Skin epidermis (tissue), 12 donors: ENCODE data around the gene CRY2.

ENCODE experiments used
- H3K27ac ChIP-seq, 21 experiments: fragments of 200-600 bp; sonication (generic) in 11 of 21; one replicate each; pipeline ENCODE4 v1.5.0; 2020; ENCODE audit warnings: mild to moderate bottlenecking in 3 of 21, inconsistent platforms in 2 of 21, moderate library complexity in 2 of 21
- H3K4me3 ChIP-seq, 7 experiments: fragments of 200-600 bp; sonication (generic) in 2 of 7; one replicate each; pipeline ENCODE4 v1.5.0; 2020; ENCODE audit warnings: inconsistent platforms in 2 of 7, mild to moderate bottlenecking in 2 of 7, moderate library complexity in 1 of 7

CRY2 gene

GRCh38 chr11:45864041-45864440 lies 16.8 kb downstream of the CRY2 start:
- no peak overlapping the region for H3K27ac ChIP-seq
- H3K4me3 ChIP-seq = no peak overlapping the region

GRCh38 chr11:45869551-45869950 lies 22.3 kb downstream of the CRY2 start:
- Histone ChIP-seq H3K4me3 (no peak overlapping the region), H3K27ac (no peak overlapping the region)

GRCh38 chr11:45870706-45871105 lies 23.4 kb downstream of the CRY2 start:
- peak overlapping the region in 1 of 21 experiments; percentile 26 for H3K27ac ChIP-seq
- H3K4me3 ChIP-seq = no peak overlapping the region

- no peak overlapping the region for H3K4me3 ChIP-seq
- no peak overlapping the region for H3K27ac ChIP-seq
Observed at GRCh38 chr11:45871638-45872037, 24.4 kb downstream of the CRY2 start.

- H3K4me3 ChIP-seq = no peak overlapping the region
Observed at GRCh38 chr11:45872651-45873356, 25.5 kb downstream of the CRY2 start.

GRCh38 chr11:45876401-45876800 lies 29.1 kb downstream of the CRY2 start:
- H3K4me3 ChIP-seq = no peak overlapping the region
- no peak overlapping the region for H3K27ac ChIP-seq

More at GRCh38 chr11:45872651-45873356, 25.5 kb downstream of the CRY2 start:
- peak overlapping the region in 1 of 21 experiments; percentile 17 for H3K27ac ChIP-seq

- Histone ChIP-seq H3K27ac (no peak overlapping the region), H3K4me3 (no peak overlapping the region)
Observed at GRCh38 chr11:45877221-45877620, 29.9 kb downstream of the CRY2 start.

- no peak overlapping the region for H3K4me3 ChIP-seq
- H3K27ac ChIP-seq = no peak overlapping the region
Observed at GRCh38 chr11:45877845-45878244, 30.6 kb downstream of the CRY2 start.

GRCh38 chr11:45879803-45880686 lies 32.8 kb downstream of the CRY2 start:
- H3K4me3 ChIP-seq = no peak overlapping the region
- H3K27ac ChIP-seq = no peak overlapping the region

- Histone ChIP-seq H3K4me3 (no peak overlapping the region), H3K27ac (no peak overlapping the region)
Observed at GRCh38 chr11:45880772-45881570, 33.7 kb downstream of the CRY2 start.

- H3K27ac ChIP-seq = no peak overlapping the region
- no peak overlapping the region for H3K4me3 ChIP-seq
Observed at GRCh38 chr11:45881708-45882368, 34.6 kb downstream of the CRY2 start.

- Histone ChIP-seq H3K27ac (no peak overlapping the region), H3K4me3 (no peak overlapping the region)
Observed at GRCh38 chr11:45884596-45885185, 37.4 kb downstream of the CRY2 start.

GRCh38 chr11:45885274-45885920 lies 38.1 kb downstream of the CRY2 start, which contains the start of gene MAPK8IP1:
Gene MAPK8IP1, plus strand, starts transcription at chr11:45885651. Its CDS starts 170 bp downstream, at chr11:45885821.
- Histone ChIP-seq H3K27ac (peak within 1 kb of the TSS in 1 of 21 experiments; percentile 14), H3K4me3 (peak within 1 kb of the TSS in 6 of 7 experiments; percentile 28 to 51 (median 45))

- Histone ChIP-seq H3K27ac (peak overlapping the region in 1 of 21 experiments; percentile 14), H3K4me3 (peak overlapping the region in 6 of 7 experiments; percentile 28 to 51 (median 45))
Observed at GRCh38 chr11:45885921-45886721, 38.8 kb downstream of the CRY2 start.

- H3K4me3 ChIP-seq = no peak overlapping the region
- no peak overlapping the region for H3K27ac ChIP-seq
Observed at GRCh38 chr11:45886816-45887520, 39.7 kb downstream of the CRY2 start.

- Histone ChIP-seq H3K4me3 (no peak overlapping the region), H3K27ac (no peak overlapping the region)
Observed at GRCh38 chr11:45887587-45887986, 40.3 kb downstream of the CRY2 start.

GRCh38 chr11:45889555-45889954 lies 42.3 kb downstream of the CRY2 start:
- Histone ChIP-seq H3K4me3 (no peak overlapping the region), H3K27ac (no peak overlapping the region)
